Right renal pelvis (tissue), 4 donors: ENCODE results near the gene TNFRSF4. TPM values are rescaled to one million over a fixed set of nuclear protein-coding genes. Genes with fewer than 3 reads are reported as not detected.

Experiments used
- polyA plus RNA-seq, 4 donors: library from polyadenylated mRNA; unstranded; fragments of 120-200 nt; gene quantifications; one replicate each; pipeline ENCODE4 v1.2.1, GENCODE V29; 2013; ENCODE audit not compliant: insufficient read length in 4 of 4

Gene TNFRSF4
- polyA plus RNA-seq, 4 donors, result 1.6 to 2.5 (median 2.2) TPM

Other genes starting within 250 kb of the TNFRSF4 start
- 1 to 10 TPM in 1 of 4 donors, under 1 TPM in 3; 0.13 to 1.2 (median 0.46) TPM for gene PLEKHN1, start 247.7 kb downstream of the TNFRSF4 start, polyA plus RNA-seq
- under 1 TPM in 3 of 4 donors, not detected in 1; 0.14 to 0.38 (median 0.37) TPM for gene PERM1, start 232.1 kb downstream of the TNFRSF4 start, polyA plus RNA-seq
- gene HES4, start 214.1 kb downstream of the TNFRSF4 start, polyA plus RNA-seq, result 10 to 100 TPM; 16.7 to 56.7 (median 20.2) TPM
- 10 to 100 TPM in 3 of 4 donors, 1 to 10 TPM in 1; 9.1 to 15.7 (median 13.3) TPM for gene ISG15, start 200.7 kb downstream of the TNFRSF4 start, polyA plus RNA-seq
- 100 to 1,000 TPM; 200 to 311 (median 231) TPM for gene AGRN, start 194.0 kb downstream of the TNFRSF4 start, polyA plus RNA-seq
- gene RNF223, start 139.8 kb downstream of the TNFRSF4 start, polyA plus RNA-seq, result under 1 TPM; 0.14 to 0.88 (median 0.37) TPM
- 10 to 100 TPM in 1 of 4 donors, 1 to 10 TPM in 3; 7.9 to 14.8 (median 9.5) TPM for gene C1orf159, start 98.1 kb downstream of the TNFRSF4 start, polyA plus RNA-seq
- gene TTLL10, start 40.3 kb downstream of the TNFRSF4 start, polyA plus RNA-seq, result under 1 TPM; 0.33 to 0.83 (median 0.63) TPM
- 1 to 10 TPM in 1 of 4 donors, under 1 TPM in 2, not detected in 1; 0.29 to 1.1 (median 0.67) TPM for gene TNFRSF18, start 7.6 kb downstream of the TNFRSF4 start, polyA plus RNA-seq
- gene SDF4, start 17.8 kb upstream of the TNFRSF4 start, polyA plus RNA-seq, result 100 to 1,000 TPM; 115 to 137 (median 133) TPM
- 10 to 100 TPM; 18.0 to 28.4 (median 20.6) TPM for gene B3GALT6, start 18.1 kb upstream of the TNFRSF4 start, polyA plus RNA-seq
- 10 to 100 TPM in 2 of 4 donors, 1 to 10 TPM in 2; 9.0 to 20.6 (median 9.9) TPM for gene C1QTNF12, start 32.6 kb upstream of the TNFRSF4 start, polyA plus RNA-seq
- gene UBE2J2, start 59.7 kb upstream of the TNFRSF4 start, polyA plus RNA-seq, result 10 to 100 TPM; 47.7 to 57.5 (median 52.6) TPM
- 1 to 10 TPM; 4.2 to 8.5 (median 4.9) TPM for gene SCNN1D, start 66.3 kb upstream of the TNFRSF4 start, polyA plus RNA-seq
- 10 to 100 TPM; 21.7 to 38.7 (median 24.4) TPM for gene ACAP3, start 93.8 kb upstream of the TNFRSF4 start, polyA plus RNA-seq
- 10 to 100 TPM in 1 of 4 donors, 1 to 10 TPM in 3; 6.5 to 12.2 (median 7.2) TPM for gene PUSL1, start 94.4 kb upstream of the TNFRSF4 start, polyA plus RNA-seq
- 100 to 1,000 TPM; 104 to 117 (median 110) TPM for gene INTS11, start 110.5 kb upstream of the TNFRSF4 start, polyA plus RNA-seq
- 10 to 100 TPM; 11.6 to 20.7 (median 14.5) TPM for gene CPTP, start 110.6 kb upstream of the TNFRSF4 start, polyA plus RNA-seq
- under 1 TPM; 0.22 to 0.56 (median 0.33) TPM for gene TAS1R3, start 117.1 kb upstream of the TNFRSF4 start, polyA plus RNA-seq
- gene DVL1, start 135.3 kb upstream of the TNFRSF4 start, polyA plus RNA-seq, result 10 to 100 TPM; 27.0 to 56.4 (median 28.5) TPM
- 100 to 1,000 TPM; 177 to 242 (median 190) TPM for gene MXRA8, start 144.4 kb upstream of the TNFRSF4 start, polyA plus RNA-seq
- 100 to 1,000 TPM in 1 of 4 donors, 10 to 100 TPM in 3; 63.0 to 110 (median 64.3) TPM for gene AURKAIP1, start 161.1 kb upstream of the TNFRSF4 start, polyA plus RNA-seq
- gene CCNL2, start 185.2 kb upstream of the TNFRSF4 start, polyA plus RNA-seq, result 100 to 1,000 TPM; 232 to 273 (median 238) TPM
- gene MRPL20, start 193.1 kb upstream of the TNFRSF4 start, polyA plus RNA-seq, result 100 to 1,000 TPM; 110 to 137 (median 115) TPM
- gene ANKRD65, start 207.1 kb upstream of the TNFRSF4 start, polyA plus RNA-seq, result 10 to 100 TPM in 2 of 4 donors, 1 to 10 TPM in 2; 6.6 to 19.9 (median 11.9) TPM
- gene VWA1, start 221.5 kb upstream of the TNFRSF4 start, polyA plus RNA-seq, result 10 to 100 TPM; 53.9 to 92.3 (median 63.1) TPM
- 1 to 10 TPM; 1.4 to 3.1 (median 3.1) TPM for gene ATAD3C, start 235.5 kb upstream of the TNFRSF4 start, polyA plus RNA-seq